Measurements from ENCODE around the gene CDK6. TPM values are rescaled to one million over a fixed set of nuclear protein-coding genes. Genes with fewer than 3 reads are reported as not detected.
"Not testable (repeated sequence)": the region's sequence is repeated elsewhere in the genome, so short reads cannot be mapped to it uniquely, and the experiment has no call there.

CDK6 gene
- total RNA-seq = 22.0 and 33.7 TPM in 2 replicates

DNA sequence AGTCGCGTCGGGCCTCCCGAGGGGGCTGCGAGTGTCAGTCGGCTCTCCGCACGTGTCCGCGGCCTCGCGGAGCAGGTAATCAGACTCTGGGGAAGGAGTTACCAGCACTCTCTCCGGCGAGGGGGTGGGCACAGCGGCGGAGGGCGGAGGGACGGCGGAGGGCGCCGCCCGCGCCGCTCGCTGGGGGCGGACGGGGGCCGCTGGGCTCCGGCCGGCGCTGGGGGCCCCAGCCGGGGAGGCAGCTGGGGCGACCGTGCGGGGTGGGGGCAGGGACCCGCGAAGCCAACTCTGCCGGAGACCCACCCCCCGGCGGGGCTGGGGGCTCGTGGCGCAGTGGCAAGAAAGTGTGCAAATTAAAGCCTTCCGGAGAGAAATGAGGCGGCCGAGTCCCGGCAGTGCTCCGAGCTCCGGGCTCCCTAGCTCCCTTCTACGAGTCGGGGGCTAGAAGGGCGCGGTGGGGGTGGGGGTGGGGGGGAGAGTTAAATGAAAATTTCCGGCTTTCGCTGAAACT is at the start of gene CDK6:
Gene CDK6 (minus strand): TSS at position 85 of the 511 bp plus-strand sequence. CDS start 3,250 bp downstream, outside the sequence.
- DNase-seq (ENCODE audit: low read depth, low spot score) = no peak

- DNase-seq (ENCODE audit: low read depth, low spot score) = not testable (repeated sequence)
These were observed 49.7 kb upstream of the CDK6 start for GRCh38 chr7:92886039-92886438.

DNA sequence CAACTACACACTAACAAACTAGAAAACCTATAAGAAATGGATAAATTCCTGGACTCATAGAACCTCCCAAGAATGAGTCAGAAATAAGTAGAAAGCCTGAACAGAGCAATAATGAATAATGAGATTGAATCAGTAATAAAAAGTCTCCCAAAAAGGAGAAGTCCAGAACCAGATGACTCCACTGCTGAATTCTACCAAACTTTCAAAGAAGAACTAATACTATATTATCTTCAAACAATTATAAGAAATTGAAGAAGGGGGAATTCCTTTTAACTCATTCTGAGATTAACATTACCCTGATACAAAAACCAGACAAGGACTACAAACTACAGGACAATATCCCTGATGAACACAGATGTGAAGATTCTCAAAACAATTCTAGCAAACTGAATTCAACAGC is 47.8 kb upstream of the CDK6 start:
- DNase-seq (ENCODE audit: low read depth, low spot score) = no peak

DNA sequence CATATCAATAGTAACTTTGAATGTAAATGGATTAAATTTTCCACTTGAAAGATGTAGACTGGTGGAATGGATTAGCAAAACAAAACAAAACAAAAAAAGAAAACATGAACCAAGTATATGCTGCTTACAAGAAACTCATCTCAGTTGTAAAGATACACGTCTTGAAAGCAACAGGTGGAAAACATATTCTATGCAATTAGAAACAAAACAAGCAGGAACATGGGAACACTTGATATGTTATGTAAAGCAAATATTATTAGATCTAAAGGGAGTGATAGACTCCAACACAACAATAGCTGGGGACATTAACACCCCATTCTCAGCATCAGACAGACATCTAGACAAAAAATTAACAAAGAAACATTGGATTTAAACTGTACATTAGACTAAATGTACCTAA is 46.4 kb upstream of the CDK6 start:
- no peak for DNase-seq (ENCODE audit: low read depth, low spot score)

GRCh38 chr7:92881091-92881485 is 44.7 kb upstream of the CDK6 start:
- no peak for DNase-seq (ENCODE audit: low read depth, low spot score)

- DNase-seq (ENCODE audit: low read depth, low spot score) = no peak
These were observed 44.1 kb upstream of the CDK6 start for GRCh38 chr7:92880212-92881090.

- no peak for DNase-seq (ENCODE audit: low read depth, low spot score)
These were observed 41.0 kb upstream of the CDK6 start for GRCh38 chr7:92877367-92877766.

DNA sequence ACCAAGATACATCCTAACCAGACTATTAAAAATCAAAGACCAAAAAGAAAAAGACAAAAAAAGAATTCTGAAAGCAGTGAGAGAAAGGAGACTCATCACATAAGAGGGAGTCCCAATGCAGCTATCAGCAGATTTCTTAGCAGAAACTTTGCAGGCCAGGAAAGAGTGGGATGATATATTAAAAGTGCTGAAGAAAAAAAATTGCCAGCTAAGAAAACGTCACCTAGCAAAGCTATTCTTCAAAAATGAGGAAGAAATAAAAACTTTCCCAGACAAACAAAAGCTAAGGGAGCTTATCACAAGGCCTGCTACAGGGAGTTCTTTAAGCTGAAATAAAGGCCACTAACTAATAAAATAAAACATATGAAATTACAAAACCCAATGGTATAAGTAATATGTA is 40.5 kb upstream of the CDK6 start:
- no peak for DNase-seq (ENCODE audit: low read depth, low spot score)

DNA sequence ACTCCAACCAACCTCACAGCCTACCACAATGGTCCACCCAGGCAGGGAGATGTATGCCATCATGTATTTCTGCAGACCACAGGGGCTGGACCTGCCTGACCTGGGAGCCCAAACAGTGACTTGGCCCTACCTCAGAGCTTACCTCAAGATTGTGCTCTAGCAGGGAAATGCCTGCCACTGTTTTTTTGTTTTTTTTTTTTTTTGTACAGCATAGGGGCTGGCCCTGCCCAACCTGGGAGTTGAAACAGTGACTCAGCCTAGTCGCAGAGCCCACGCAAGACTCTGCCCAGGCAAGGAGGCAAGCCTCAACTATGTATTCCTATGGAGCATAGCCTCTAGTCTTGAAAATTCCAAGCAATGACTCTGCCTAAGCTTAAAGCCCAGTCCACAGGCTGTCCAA is 39.3 kb upstream of the CDK6 start:
- no peak for DNase-seq (ENCODE audit: low read depth, low spot score)

DNA sequence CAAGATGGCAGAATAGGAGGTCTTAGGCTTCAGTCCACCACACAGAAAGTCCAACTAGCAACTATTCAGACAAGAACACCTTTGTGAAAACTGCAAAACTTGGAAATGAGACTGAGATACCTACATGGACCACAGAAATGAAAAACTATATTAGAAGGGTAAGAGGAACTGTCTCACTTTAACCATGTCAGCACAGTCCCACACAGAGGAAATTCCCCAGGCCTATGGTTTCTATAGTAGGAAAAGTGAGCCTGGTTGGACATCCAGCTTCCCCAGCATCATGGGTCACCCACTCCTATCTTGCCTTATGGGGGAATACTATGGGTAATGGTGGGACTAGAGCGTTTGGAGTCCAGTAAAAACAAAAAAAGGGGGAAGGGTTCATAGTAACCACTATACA is 38.8 kb upstream of the CDK6 start:
- no peak for DNase-seq (ENCODE audit: low read depth, low spot score)

- peak; percentile 80 for DNase-seq (ENCODE audit: low read depth, low spot score)
These were observed 38.2 kb upstream of the CDK6 start for GRCh38 chr7:92874567-92874966.

GRCh38 chr7:92873776-92874175 is 37.4 kb upstream of the CDK6 start:
- DNase-seq (ENCODE audit: low read depth, low spot score) = no peak

DNA sequence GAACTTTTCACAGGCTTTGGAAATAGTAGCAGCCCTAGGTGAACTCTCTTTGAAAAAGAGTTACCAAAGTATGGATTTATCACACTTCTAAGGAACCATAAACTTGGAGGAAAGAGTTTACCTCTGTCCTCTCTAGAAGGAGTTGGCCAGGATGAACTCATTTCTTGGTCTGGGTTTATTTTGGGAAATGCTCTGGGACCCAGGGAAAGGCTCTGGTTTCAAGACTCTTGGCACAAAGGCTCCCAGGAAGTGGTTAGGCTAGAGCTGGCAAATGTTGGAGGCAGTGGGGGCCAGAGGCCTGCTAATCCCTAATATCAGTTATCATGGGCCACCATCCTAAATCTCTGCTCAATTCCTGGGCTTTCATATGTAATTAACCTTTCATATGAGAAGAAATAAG is 36.3 kb upstream of the CDK6 start:
- DNase-seq (ENCODE audit: low read depth, low spot score) = no peak

- no peak for DNase-seq (ENCODE audit: low read depth, low spot score)
These were observed 32.4 kb upstream of the CDK6 start for GRCh38 chr7:92868683-92869293.

GRCh38 chr7:92864169-92864568 is 27.8 kb upstream of the CDK6 start:
- DNase-seq (ENCODE audit: low read depth, low spot score) = not testable (repeated sequence)

- no peak for DNase-seq (ENCODE audit: low read depth, low spot score)
These were observed 20.1 kb upstream of the CDK6 start for GRCh38 chr7:92856436-92856835.

DNA sequence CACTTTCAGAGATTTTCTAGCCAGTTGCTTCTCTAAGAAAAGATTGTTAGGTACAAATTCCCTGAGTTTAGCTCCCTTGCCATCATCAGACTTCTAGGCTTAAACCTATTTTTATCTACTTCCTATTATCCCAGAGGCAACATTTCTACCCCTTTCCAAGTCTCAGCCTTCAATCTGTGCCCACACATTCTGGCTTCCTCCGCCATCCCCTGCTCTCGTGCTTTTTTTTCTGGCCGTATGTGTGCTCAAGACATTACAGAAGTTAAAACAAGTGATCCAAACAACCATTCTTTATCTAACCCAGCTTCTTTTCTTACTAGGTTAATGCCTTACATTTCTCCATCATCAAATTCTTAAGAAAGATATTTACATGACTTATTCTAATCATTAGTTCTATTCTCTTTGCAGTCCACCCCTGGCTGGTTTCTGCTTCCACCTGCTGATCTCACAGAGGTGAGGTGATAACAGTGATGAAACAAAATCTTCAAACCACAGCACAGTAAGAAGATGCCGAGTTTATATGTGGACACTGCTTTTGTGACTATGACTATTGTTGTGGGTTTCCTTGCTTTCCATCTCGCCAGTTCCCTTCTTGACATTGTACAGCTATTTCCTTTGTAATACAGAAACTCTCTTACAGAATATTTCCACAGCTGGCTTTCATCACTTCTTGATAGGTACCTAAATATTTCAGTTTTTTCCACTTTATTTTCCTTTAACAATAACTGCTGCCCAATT is 18.3 kb upstream of the CDK6 start:
- DNase-seq (ENCODE audit: low read depth, low spot score) = no peak

GRCh38 chr7:92851732-92852131 is 15.4 kb upstream of the CDK6 start:
- DNase-seq (ENCODE audit: low read depth, low spot score) = no peak

GRCh38 chr7:92850516-92850915 is 14.1 kb upstream of the CDK6 start:
- DNase-seq (ENCODE audit: low read depth, low spot score) = no peak

GRCh38 chr7:92849322-92849721 is 12.9 kb upstream of the CDK6 start:
- DNase-seq (ENCODE audit: low read depth, low spot score) = no peak

- no peak for DNase-seq (ENCODE audit: low read depth, low spot score)
These were observed 12.5 kb upstream of the CDK6 start for GRCh38 chr7:92848851-92849250.

GRCh38 chr7:92848441-92848840 is 12.1 kb upstream of the CDK6 start:
- DNase-seq (ENCODE audit: low read depth, low spot score) = no peak
